Liver (tissue), 9 donors: Measurements from ENCODE around the gene COL1A2. TPM values are rescaled to one million over a fixed set of nuclear protein-coding genes. Genes with fewer than 3 reads are reported as not detected.

Experiments used
- DNase-seq: peaks from one replicate; pipeline ENCODE4 v3.0.0-alpha.2; 2017; ENCODE audit warnings: low spot score
- H3K27ac ChIP-seq, 2 donors: one replicate each; pipeline ENCODE4 v1.7.0; 2013; ENCODE audit warnings: inconsistent platforms in 2 of 2, low read length in 2 of 2, control low read depth in 1 of 2, low read depth in 1 of 2, mild to moderate bottlenecking in 1 of 2
- H3K27me3 ChIP-seq, 4 donors: one replicate each; pipeline versions ENCODE4 v1.6.1 to v1.7.0; 2013; ENCODE audit warnings: low read length in 3 of 4, inconsistent platforms in 1 of 4, mild to moderate bottlenecking in 1 of 4, moderate library complexity in 1 of 4; ENCODE audit not compliant: control insufficient read depth in 4 of 4, insufficient read depth in 4 of 4
- H3K36me3 ChIP-seq, 4 donors: one replicate each; pipeline versions ENCODE4 v1.6.1 to v1.7.0; 2013; ENCODE audit warnings: low read length in 3 of 4, mild to moderate bottlenecking in 3 of 4, low read depth in 1 of 4, moderate library complexity in 1 of 4; ENCODE audit not compliant: control insufficient read depth in 4 of 4, insufficient read depth in 3 of 4
- H3K4me1 ChIP-seq, 4 donors: one replicate each; pipeline versions ENCODE4 v1.6.1 to v1.7.0; 2013; ENCODE audit warnings: low read length in 3 of 4, mild to moderate bottlenecking in 3 of 4, moderate library complexity in 1 of 4; ENCODE audit not compliant: control insufficient read depth in 4 of 4, insufficient read depth in 4 of 4
- H3K4me3 ChIP-seq, 3 donors: one replicate each; pipeline versions ENCODE4 v1.6.1 to v1.7.0; 2013; ENCODE audit warnings: low read length in 3 of 3, control low read depth in 1 of 3, low read depth in 1 of 3, mild to moderate bottlenecking in 1 of 3
- H3K9ac ChIP-seq, 2 donors: one replicate each; pipeline ENCODE4 v1.7.0; 2013; ENCODE audit warnings: low read length in 2 of 2, mild to moderate bottlenecking in 2 of 2, moderate library complexity in 2 of 2, control low read depth in 1 of 2, low read depth in 1 of 2
- H3K9me3 ChIP-seq, 4 donors: one replicate each; pipeline versions ENCODE4 v1.6.1 to v1.7.0; 2013; ENCODE audit warnings: low read length in 3 of 4; ENCODE audit not compliant: control insufficient read depth in 4 of 4
- ATF3 ChIP-seq: IDR thresholded peaks from 2 replicates; pipeline ENCODE4 v1.6.1; 2016; ENCODE audit warnings: antibody characterized with exemption
- EGR1 ChIP-seq, 2 donors: IDR thresholded peaks; 2 replicates each; pipeline ENCODE4 v1.6.1; 2016 to 2018; ENCODE audit warnings: antibody characterized with exemption in 2 of 2, low read depth in 2 of 2
- FOXA2 ChIP-seq: IDR thresholded peaks from 2 replicates; pipeline ENCODE4 v1.6.1; 2016; ENCODE audit warnings: antibody characterized with exemption
- GABPA ChIP-seq, 2 donors: IDR thresholded peaks in 1 of 2; conservative IDR thresholded peaks in 1 of 2; 2 replicates each; pipeline ENCODE4 v1.6.1; 2016; ENCODE audit warnings: antibody characterized with exemption in 2 of 2, mild to moderate bottlenecking in 1 of 2, moderate library complexity in 1 of 2
- HNF4A ChIP-seq, 2 donors: conservative IDR thresholded peaks; 2 replicates each; pipeline ENCODE4 v1.6.1; 2016; ENCODE audit warnings: antibody characterized with exemption in 2 of 2, mild to moderate bottlenecking in 2 of 2
- HNF4G ChIP-seq: IDR thresholded peaks from 2 replicates; pipeline ENCODE4 v1.6.1; 2016; ENCODE audit warnings: antibody characterized with exemption
- JUND ChIP-seq, 2 donors: IDR thresholded peaks; 2 replicates each; pipeline ENCODE4 v1.6.1; 2016; ENCODE audit warnings: antibody characterized with exemption in 2 of 2
- NR2F2 ChIP-seq: IDR thresholded peaks from 2 replicates; pipeline ENCODE4 v1.6.1; 2016; ENCODE audit warnings: antibody characterized with exemption
- RAD21 ChIP-seq, 2 donors: IDR thresholded peaks; 2 replicates each; pipeline ENCODE4 v1.6.1; 2016; ENCODE audit warnings: antibody characterized with exemption in 2 of 2, mild to moderate bottlenecking in 2 of 2
- RXRA ChIP-seq, 2 donors: IDR thresholded peaks; 2 replicates each; pipeline ENCODE4 v1.6.1; 2017 to 2018; ENCODE audit warnings: antibody characterized with exemption in 2 of 2, mild to moderate bottlenecking in 1 of 2
- SP1 ChIP-seq: IDR thresholded peaks from 2 replicates; pipeline ENCODE4 v1.6.1; 2018; ENCODE audit warnings: antibody characterized with exemption, mild to moderate bottlenecking
- YY1 ChIP-seq: IDR thresholded peaks from 2 replicates; pipeline ENCODE4 v1.6.1; 2016; ENCODE audit warnings: antibody characterized with exemption, mild to moderate bottlenecking
- WGBS: extraction: QIAGEN DNeasy Blood & Tissue Kit; methylation state at CpG from one replicate; pipeline ENCODE4 v1.1.7; 2013; 5-methylcytosine and 5-hydroxymethylcytosine counted together
- polyA plus RNA-seq, 2 donors: library from polyadenylated mRNA; stranded (reverse) in 1 of 2; unstranded in 1 of 2; fragments of 200-250 nt in 1 of 2; fragments of >200 nt in 1 of 2; fragmentation: Nextera tagmentation in 1 of 2; extraction: Ambion mirVana in 1 of 2; gene quantifications; one replicate each; pipeline versions ENCODE4 v1.2.1 to v1.2.3, GENCODE V29; 2013 to 2015
- total RNA-seq, 2 donors: library from RNA; depleted of rRNA; stranded (reverse); fragments of >200 nt; gene quantifications; one replicate each; pipeline ENCODE4 v1.2.3, GENCODE V29; 2014
- TF ChIP-seq, protein P1 (sequence below): IDR thresholded peaks from 2 replicates; pipeline ENCODE4 v1.6.1; 2016; ENCODE audit warnings: antibody characterized with exemption
- TF ChIP-seq, protein P2 (sequence below): fragments of 150-350 bp; IDR thresholded peaks from 2 replicates; pipeline ENCODE4 v1.5.1; 2017; ENCODE audit warnings: improper control_type of control experiment, low read depth, low read length; ENCODE audit not compliant: missing input control
- TF ChIP-seq, protein P3 (sequence below): IDR thresholded peaks from 2 replicates; pipeline ENCODE4 v1.6.1; 2016; ENCODE audit warnings: antibody characterized with exemption
- TF ChIP-seq, protein P4 (sequence below): IDR thresholded peaks from 2 replicates; pipeline ENCODE4 v1.6.1; 2016; ENCODE audit warnings: antibody characterized with exemption, mild to moderate bottlenecking
- donor health status: healthy.
- donor health status: healthy.
- donor health status: healthy.
- donor health status: healthy.
- donor health status: healthy.

The COL1A2 gene
- total and polyA plus RNA-seq, 4 donors = 11.5 to 86.2 (median 42.0) TPM

DNA sequence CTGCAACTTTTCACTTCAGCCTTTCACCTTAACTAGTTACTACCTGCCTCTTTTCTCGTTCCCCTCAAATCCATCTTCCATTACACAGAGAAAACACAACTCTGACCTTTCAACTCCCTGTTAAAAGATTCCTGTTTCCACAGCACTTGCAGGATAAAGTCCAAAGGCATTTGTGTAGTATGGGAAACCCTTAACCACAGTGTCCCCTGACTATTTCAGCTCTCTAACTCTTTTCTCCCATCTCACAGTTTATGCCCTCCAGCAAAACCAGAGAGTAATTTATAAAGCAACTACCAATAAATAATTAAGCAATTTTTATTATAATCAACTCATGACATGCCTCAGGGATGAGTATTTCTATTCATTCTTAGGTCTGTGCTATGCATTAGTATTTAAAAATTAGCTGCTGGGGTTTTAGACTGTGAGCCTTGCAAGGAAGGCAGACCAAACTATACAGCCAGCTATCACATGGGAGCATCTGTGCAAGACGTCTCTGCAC is 51.0 kb downstream of the COL1A2 start:
- Histone ChIP-seq H3K4me1 (peaks cover 0 to 3% (median 2%) of the 10 kb centered on the region in 4 donors), H3K36me3 (no peaks in the 10 kb centered on the region), H3K4me3 (no peak overlapping the region), H3K27ac (no peak overlapping the region), H3K27me3 (no peaks in the 10 kb centered on the region), H3K9ac (no peak overlapping the region), H3K9me3 (no peaks in the 10 kb centered on the region)
- 46% methylated on average over 2 of the region's 2 CpGs for WGBS
- TF ChIP-seq FOXA2 (no peak), HNF4A (conservative IDR thresholded peaks at IDR 0.05) (peak; percentile 20 to 62)
- DNase-seq = no peak

- no peak overlapping the region for H3K27ac ChIP-seq
- H3K9me3 ChIP-seq = no peaks in the 10 kb centered on the region
- H3K36me3 ChIP-seq = no peaks in the 10 kb centered on the region
- no peaks in the 10 kb centered on the region for H3K27me3 ChIP-seq
- TF ChIP-seq EGR1 (IDR thresholded peaks at IDR 0.05; ENCODE audit: low read depth in 2 of 2) (no peak), YY1 (no peak), NR2F2 (no peak), HNF4G (no peak), JUND (IDR thresholded peaks at IDR 0.05) (no peak), RXRA (IDR thresholded peaks at IDR 0.05) (no peak), ATF3 (no peak), FOXA2 (no peak), HNF4A (conservative IDR thresholded peaks at IDR 0.05) (no peak), GABPA (IDR thresholded peaks at IDR 0.05 in 1 of 2, conservative IDR thresholded peaks at IDR 0.05 in 1 of 2) (no peak), SP1 (no peak), RAD21 (IDR thresholded peaks at IDR 0.05) (no peak)
- TF ChIP-seq, protein P1, sequence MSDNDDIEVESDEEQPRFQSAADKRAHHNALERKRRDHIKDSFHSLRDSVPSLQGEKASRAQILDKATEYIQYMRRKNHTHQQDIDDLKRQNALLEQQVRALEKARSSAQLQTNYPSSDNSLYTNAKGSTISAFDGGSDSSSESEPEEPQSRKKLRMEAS = no peak
- TF ChIP-seq, protein P2, sequence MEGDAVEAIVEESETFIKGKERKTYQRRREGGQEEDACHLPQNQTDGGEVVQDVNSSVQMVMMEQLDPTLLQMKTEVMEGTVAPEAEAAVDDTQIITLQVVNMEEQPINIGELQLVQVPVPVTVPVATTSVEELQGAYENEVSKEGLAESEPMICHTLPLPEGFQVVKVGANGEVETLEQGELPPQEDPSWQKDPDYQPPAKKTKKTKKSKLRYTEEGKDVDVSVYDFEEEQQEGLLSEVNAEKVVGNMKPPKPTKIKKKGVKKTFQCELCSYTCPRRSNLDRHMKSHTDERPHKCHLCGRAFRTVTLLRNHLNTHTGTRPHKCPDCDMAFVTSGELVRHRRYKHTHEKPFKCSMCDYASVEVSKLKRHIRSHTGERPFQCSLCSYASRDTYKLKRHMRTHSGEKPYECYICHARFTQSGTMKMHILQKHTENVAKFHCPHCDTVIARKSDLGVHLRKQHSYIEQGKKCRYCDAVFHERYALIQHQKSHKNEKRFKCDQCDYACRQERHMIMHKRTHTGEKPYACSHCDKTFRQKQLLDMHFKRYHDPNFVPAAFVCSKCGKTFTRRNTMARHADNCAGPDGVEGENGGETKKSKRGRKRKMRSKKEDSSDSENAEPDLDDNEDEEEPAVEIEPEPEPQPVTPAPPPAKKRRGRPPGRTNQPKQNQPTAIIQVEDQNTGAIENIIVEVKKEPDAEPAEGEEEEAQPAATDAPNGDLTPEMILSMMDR = no peak
- TF ChIP-seq, protein P3, sequence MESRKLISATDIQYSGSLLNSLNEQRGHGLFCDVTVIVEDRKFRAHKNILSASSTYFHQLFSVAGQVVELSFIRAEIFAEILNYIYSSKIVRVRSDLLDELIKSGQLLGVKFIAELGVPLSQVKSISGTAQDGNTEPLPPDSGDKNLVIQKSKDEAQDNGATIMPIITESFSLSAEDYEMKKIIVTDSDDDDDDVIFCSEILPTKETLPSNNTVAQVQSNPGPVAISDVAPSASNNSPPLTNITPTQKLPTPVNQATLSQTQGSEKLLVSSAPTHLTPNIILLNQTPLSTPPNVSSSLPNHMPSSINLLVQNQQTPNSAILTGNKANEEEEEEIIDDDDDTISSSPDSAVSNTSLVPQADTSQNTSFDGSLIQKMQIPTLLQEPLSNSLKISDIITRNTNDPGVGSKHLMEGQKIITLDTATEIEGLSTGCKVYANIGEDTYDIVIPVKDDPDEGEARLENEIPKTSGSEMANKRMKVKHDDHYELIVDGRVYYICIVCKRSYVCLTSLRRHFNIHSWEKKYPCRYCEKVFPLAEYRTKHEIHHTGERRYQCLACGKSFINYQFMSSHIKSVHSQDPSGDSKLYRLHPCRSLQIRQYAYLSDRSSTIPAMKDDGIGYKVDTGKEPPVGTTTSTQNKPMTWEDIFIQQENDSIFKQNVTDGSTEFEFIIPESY = no peak
- TF ChIP-seq, protein P4, sequence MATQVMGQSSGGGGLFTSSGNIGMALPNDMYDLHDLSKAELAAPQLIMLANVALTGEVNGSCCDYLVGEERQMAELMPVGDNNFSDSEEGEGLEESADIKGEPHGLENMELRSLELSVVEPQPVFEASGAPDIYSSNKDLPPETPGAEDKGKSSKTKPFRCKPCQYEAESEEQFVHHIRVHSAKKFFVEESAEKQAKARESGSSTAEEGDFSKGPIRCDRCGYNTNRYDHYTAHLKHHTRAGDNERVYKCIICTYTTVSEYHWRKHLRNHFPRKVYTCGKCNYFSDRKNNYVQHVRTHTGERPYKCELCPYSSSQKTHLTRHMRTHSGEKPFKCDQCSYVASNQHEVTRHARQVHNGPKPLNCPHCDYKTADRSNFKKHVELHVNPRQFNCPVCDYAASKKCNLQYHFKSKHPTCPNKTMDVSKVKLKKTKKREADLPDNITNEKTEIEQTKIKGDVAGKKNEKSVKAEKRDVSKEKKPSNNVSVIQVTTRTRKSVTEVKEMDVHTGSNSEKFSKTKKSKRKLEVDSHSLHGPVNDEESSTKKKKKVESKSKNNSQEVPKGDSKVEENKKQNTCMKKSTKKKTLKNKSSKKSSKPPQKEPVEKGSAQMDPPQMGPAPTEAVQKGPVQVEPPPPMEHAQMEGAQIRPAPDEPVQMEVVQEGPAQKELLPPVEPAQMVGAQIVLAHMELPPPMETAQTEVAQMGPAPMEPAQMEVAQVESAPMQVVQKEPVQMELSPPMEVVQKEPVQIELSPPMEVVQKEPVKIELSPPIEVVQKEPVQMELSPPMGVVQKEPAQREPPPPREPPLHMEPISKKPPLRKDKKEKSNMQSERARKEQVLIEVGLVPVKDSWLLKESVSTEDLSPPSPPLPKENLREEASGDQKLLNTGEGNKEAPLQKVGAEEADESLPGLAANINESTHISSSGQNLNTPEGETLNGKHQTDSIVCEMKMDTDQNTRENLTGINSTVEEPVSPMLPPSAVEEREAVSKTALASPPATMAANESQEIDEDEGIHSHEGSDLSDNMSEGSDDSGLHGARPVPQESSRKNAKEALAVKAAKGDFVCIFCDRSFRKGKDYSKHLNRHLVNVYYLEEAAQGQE = no peak
- H3K9ac ChIP-seq = no peak overlapping the region
- DNase-seq = no peak
- peaks cover 0 to 3% (median 2%) of the 10 kb centered on the region in 4 donors for H3K4me1 ChIP-seq
- WGBS = 92% methylated on average over 5 of the region's 5 CpGs
- H3K4me3 ChIP-seq = no peak overlapping the region
These were observed 51.6 kb downstream of the COL1A2 start for GRCh38 chr7:94446308-94446707.
